Stomach (tissue), 4 donors: ENCODE results near the gene SSTR5.

Experiments
- EP300 ChIP-seq: sonication (generic); formaldehyde crosslinking; IDR thresholded peaks from one replicate; pipeline ENCODE4 v1.6.1; 2017; ENCODE audit warnings: antibody characterized with exemption
- POLR2A ChIP-seq, 4 donors: fragments of 450-650 bp; IDR thresholded peaks; one replicate each; pipeline ENCODE4 v1.6.1; 2016; ENCODE audit warnings: antibody characterized with exemption in 4 of 4, control low read depth in 2 of 4, mild to moderate bottlenecking in 1 of 4, moderate library complexity in 1 of 4
- POLR2AphosphoS5 ChIP-seq, 3 donors: sonication (generic); formaldehyde crosslinking; IDR thresholded peaks; one replicate each; pipeline ENCODE4 v1.6.1; 2016; ENCODE audit warnings: antibody characterized with exemption in 3 of 3
- TF ChIP-seq, protein P1 (sequence below), 7 experiments: fragments of 450-650 bp in 4 of 7; fragments of 200-600 bp in 3 of 7; sonication (generic) in 3 of 7; IDR thresholded peaks; one replicate each; pipeline ENCODE4 v1.5.1; 2016 to 2019; ENCODE audit warnings: antibody characterized with exemption in 7 of 7, control low read depth in 2 of 7, mild to moderate bottlenecking in 1 of 7

DNA sequence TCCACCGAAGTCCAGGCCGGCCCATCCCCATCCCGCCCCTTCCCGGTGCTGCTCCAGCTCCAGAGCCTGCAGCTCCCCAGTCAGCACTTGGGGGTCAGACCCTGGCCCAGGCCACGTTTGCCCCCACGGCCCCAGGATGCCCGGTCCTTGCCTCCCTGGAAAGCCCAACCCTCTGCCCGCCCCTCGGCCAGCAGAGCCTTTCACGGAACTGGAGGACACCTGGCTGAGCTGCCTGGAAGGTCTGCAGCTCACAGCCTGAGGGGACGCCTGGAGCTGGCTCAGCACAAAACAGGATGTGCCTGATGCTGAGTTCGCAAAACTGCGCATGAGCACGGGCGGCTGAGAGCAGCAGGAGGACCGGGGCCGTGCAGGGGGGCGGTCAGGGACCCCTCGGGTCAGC lies 29.7 kb upstream of the SSTR5 start:
- TF ChIP-seq, protein P1, sequence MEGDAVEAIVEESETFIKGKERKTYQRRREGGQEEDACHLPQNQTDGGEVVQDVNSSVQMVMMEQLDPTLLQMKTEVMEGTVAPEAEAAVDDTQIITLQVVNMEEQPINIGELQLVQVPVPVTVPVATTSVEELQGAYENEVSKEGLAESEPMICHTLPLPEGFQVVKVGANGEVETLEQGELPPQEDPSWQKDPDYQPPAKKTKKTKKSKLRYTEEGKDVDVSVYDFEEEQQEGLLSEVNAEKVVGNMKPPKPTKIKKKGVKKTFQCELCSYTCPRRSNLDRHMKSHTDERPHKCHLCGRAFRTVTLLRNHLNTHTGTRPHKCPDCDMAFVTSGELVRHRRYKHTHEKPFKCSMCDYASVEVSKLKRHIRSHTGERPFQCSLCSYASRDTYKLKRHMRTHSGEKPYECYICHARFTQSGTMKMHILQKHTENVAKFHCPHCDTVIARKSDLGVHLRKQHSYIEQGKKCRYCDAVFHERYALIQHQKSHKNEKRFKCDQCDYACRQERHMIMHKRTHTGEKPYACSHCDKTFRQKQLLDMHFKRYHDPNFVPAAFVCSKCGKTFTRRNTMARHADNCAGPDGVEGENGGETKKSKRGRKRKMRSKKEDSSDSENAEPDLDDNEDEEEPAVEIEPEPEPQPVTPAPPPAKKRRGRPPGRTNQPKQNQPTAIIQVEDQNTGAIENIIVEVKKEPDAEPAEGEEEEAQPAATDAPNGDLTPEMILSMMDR (IDR thresholded peaks at IDR 0.05), result no peak
- TF ChIP-seq POLR2AphosphoS5 (IDR thresholded peaks at IDR 0.05) (no peak), POLR2A (IDR thresholded peaks at IDR 0.05) (no peak), EP300 (no peak)
